ENCODE results near the gene PFN3. TPM values are rescaled to one million over a fixed set of nuclear protein-coding genes. Genes with fewer than 3 reads are reported as not detected.

Gene PFN3
- total and polyA plus RNA-seq, 2 of the 13 experiments (the other 11 are each of a cell fraction or from before 2014, with no cell fraction given) = not detected

- ChIA-PET CTCF (ENCODE audit: low intra/inter-chr PET ratio, low total read pairs) (interaction anchor here (1.4 kb wide), 1 partner anchor 9 kb away, joined by 5 read pairs; no protein-coding TSS in a partner anchor), POLR2A (interaction anchor here (0.7 to 4.2 kb wide), 24 partner anchors 8 to 96 kb away, joined by 3 to 19 read pairs (median 4); partner anchors contain the start of genes F12, GRK6, LMAN2 and PDLIM7)
- in situ Hi-C loops (cut with HindIII; ENCODE audit: extremely low pct_ligation_motif_present, low pct_unique_long_range_greater_than_20kb) (loop anchor here (5.0 kb wide), 1 partner anchor 135 kb away; the partner anchor contains the start of gene MXD3), intact Hi-C loops (cut with micrococcal nuclease; ENCODE audit: unreplicated experiment) (loop anchor here (5.0 kb wide), 1 partner anchor 120 kb away; no protein-coding TSS in a partner anchor)
- H2AFZ ChIP-seq (ENCODE audit: low read length) = no peak overlapping the region
- no peaks in the 10 kb centered on the region for H3K9me3 ChIP-seq (ENCODE audit: low read length)
- DNase-seq (ENCODE audit: low spot score) = peak; percentile 91
- peaks cover 53% of the 10 kb centered on the region for H3K4me1 ChIP-seq (ENCODE audit: insufficient read depth, low read length)
- no TSS peak for BruUV-seq (replicated peaks)
- H3K4me3 ChIP-seq (replicated peaks in 1 of 3; ENCODE audit: insufficient read depth in 1 of 3, low read depth in 2 of 3, low read length in 3 of 3) = peak overlapping the region; percentile 46 to 80 (median 55); a peak in 5 of 6 replicates
- no peaks in the 10 kb centered on the region for H3K79me2 ChIP-seq (ENCODE audit: insufficient read depth, low read length)
- no peaks in the 10 kb centered on the region for H3K27me3 ChIP-seq (ENCODE audit: control insufficient read depth in 1 of 2, insufficient read depth in 2 of 2, low read length in 2 of 2)
- 0% methylated on average over 7 of the region's 23 CpGs for WGBS (ENCODE audit: low lambda C conversion rate)
- peak overlapping the region; percentile 82 for H3K9ac ChIP-seq (ENCODE audit: insufficient read depth, low read depth, low read length)
- peak; percentile 75 for FAIRE-seq
- H4K20me1 ChIP-seq (ENCODE audit: insufficient read depth, low read length) = peaks cover 2% of the 10 kb centered on the region; the same call in 1 of the 2 replicates
- peak; percentile 84 for ATAC-seq
- H3K27ac ChIP-seq (ENCODE audit: extremely low read length, insufficient read depth, low read length) = peak overlapping the region; percentile 74
- H3K36me3 ChIP-seq (replicated peaks in 1 of 2; ENCODE audit: control insufficient read depth in 1 of 2, insufficient read depth in 2 of 2, low read length in 2 of 2) = peaks cover under 1 to 3% of the 10 kb centered on the region in 2 experiments; a peak in 1 of 5 replicates
- peak overlapping the region; percentile 99 for H3K4me2 ChIP-seq (ENCODE audit: low read depth, low read length)
- TF ChIP-seq MYPOP (CRISPR knock-in tag; IDR thresholded peaks at IDR 0.05) (0 out of 2 replicates have a peak, but pooled peaks have one; percentile 28), ZNF552 (CRISPR knock-in tag; IDR thresholded peaks at IDR 0.05; ENCODE audit: borderline replicate concordance) (no peak), PRDM15 (CRISPR knock-in tag; IDR thresholded peaks at IDR 0.05) (no peak), TERF1 (CRISPR knock-in tag; IDR thresholded peaks at IDR 0.05) (no peak), FOXO4 (CRISPR knock-in tag; conservative IDR thresholded peaks at IDR 0.05) (no peak), ZNF747 (CRISPR knock-in tag; IDR thresholded peaks at IDR 0.05; ENCODE audit: borderline replicate concordance) (peak; percentile 74; the same call in 1 of the 2 replicates), CEBPB (IDR thresholded peaks at IDR 0.05; ENCODE audit: borderline replicate concordance, low read depth, low read length) (no peak), MIXL1 (CRISPR knock-in tag; IDR thresholded peaks at IDR 0.05) (no peak)
- TF ChIP-seq, protein P1, sequence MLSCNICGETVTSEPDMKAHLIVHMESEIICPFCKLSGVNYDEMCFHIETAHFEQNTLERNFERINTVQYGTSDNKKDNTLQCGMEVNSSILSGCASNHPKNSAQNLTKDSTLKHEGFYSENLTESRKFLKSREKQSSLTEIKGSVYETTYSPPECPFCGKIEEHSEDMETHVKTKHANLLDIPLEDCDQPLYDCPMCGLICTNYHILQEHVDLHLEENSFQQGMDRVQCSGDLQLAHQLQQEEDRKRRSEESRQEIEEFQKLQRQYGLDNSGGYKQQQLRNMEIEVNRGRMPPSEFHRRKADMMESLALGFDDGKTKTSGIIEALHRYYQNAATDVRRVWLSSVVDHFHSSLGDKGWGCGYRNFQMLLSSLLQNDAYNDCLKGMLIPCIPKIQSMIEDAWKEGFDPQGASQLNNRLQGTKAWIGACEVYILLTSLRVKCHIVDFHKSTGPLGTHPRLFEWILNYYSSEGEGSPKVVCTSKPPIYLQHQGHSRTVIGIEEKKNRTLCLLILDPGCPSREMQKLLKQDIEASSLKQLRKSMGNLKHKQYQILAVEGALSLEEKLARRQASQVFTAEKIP (CRISPR knock-in tag; IDR thresholded peaks at IDR 0.05; ENCODE audit: borderline replicate concordance) = no peak
- TF ChIP-seq, protein P2, sequence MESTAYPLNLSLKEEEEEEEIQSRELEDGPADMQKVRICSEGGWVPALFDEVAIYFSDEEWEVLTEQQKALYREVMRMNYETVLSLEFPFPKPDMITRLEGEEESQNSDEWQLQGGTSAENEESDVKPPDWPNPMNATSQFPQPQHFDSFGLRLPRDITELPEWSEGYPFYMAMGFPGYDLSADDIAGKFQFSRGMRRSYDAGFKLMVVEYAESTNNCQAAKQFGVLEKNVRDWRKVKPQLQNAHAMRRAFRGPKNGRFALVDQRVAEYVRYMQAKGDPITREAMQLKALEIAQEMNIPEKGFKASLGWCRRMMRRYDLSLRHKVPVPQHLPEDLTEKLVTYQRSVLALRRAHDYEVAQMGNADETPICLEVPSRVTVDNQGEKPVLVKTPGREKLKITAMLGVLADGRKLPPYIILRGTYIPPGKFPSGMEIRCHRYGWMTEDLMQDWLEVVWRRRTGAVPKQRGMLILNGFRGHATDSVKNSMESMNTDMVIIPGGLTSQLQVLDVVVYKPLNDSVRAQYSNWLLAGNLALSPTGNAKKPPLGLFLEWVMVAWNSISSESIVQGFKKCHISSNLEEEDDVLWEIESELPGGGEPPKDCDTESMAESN (CRISPR knock-in tag; conservative IDR thresholded peaks at IDR 0.05) = peak; percentile 71; the same call in 1 of the 2 replicates
Measured at GRCh38 chr5:177447611-177448243, 47.3 kb upstream of the PFN3 start.

Measured in HepG2 (cell line).